Brain pericyte (primary cell): ENCODE results near the gene BMPR1A.
"Not testable (repeated sequence)": the region's sequence is repeated elsewhere in the genome, so short reads cannot be mapped to it uniquely, and the experiment has no call there.

ENCODE experiments used
- DNase-seq: peaks from one replicate; pipeline ENCODE4 v3.0.0-alpha.2; 2012; ENCODE audit warnings: low read depth, low spot score

Gene BMPR1A

DNA sequence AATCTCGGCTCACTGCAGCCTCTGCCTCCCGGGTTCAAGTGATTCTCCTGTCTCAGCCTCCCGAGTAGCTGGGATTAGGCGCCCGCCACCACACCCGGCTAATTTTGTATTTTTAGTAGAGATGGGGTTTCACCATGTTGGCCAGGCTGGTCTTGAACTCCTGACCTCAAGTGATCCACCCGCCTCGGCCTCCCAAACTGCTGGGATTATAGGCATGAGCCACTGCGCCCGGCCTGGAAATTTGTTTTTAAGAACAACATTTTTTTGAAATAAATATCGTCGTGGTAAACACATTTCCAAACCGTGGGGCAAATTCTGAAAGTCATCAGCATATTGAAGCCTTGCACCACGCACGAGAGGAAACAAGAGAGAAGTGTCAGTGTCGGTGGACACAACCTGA is 183.7 kb downstream of the BMPR1A start:
- DNase-seq = not testable (repeated sequence)

DNA sequence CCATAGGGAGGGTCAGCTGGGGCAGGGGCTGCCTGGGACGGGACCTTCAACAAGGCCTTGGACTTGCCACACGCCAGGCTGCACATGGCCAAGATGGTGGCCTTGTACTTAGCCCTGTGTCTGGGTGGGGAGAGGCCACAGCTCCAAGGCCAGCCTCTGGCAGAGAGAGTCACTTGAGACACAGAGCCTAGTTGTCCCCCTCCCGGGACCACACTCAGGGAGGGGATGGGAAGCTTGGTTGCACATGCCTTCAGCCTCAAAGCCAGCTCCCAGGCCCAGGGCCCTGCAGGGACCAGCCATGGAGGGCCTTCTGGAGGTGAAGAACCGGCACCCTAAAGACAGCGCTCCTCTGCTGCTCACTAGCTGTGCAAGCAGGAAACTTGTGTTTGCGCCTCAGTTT is 184.3 kb downstream of the BMPR1A start:
- no peak for DNase-seq

- DNase-seq = no peak
Measured at GRCh38 chr10:86941426-86941825, 185.0 kb downstream of the BMPR1A start.

DNA sequence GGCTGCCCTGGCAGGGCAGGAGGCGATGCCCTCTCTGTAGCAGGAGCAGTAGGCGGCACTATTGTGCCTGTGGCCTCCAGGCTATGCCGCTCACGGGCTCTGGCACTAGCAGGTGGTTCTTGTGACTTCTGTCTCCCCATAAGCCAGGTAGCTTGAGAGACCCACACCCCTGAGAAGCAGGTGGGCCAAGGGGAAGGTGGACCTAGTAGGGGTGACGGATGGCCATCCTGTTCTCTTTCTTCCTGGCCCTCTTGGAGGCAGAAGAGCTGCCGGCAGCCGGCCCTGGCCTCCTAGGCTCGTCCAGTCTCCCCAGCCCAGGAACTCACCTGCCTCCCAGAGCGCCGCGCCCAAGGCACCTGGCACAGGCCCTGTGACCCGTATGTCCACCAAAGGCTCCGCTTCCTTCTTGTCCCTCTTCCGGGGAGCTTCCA is 185.6 kb downstream of the BMPR1A start:
- DNase-seq = no peak

DNA sequence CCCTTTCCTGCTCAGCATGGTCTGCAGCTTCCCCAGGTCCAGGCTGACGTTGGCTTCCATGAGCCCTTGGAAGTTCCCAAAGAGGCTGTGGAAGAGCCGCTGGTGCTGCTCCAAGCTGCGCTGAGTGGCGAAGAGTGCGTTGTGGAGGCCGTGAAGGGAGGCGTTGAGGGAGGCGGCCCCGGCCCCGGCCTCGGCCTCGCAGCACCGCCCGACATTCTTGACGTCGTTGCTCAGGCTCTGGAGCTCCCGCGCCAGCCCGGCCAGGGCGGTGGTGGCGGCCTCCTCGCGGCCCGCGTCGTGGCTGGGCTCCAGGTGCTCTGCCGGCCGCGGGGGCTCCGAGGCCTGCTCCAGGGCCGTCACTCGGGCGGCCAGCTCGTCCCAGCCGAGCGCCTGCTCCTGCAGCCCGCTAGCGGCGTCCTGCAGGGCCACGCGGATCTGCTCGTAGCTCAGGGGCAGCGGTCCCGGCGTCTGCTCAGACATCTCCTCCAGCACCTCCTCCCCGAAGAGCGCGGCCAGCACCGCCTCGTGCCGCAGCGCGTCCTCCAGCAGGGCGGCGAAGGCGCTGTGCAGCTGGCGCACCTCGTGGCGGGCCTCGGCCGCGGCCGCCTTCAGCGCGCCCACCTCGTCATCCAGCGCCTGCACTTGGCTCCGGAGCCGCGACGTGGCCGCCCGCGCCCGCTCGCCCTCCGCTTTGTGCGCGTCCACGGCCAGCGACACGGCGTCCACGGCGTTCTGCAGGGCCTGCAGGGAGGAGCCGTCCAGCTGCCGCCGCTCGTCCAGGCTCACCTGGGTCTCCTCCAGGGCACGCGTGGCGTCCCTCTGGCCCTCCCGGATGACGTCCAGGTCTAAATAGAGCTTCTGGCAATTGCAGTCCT is 186.3 kb downstream of the BMPR1A start:
- DNase-seq = no peak

DNA sequence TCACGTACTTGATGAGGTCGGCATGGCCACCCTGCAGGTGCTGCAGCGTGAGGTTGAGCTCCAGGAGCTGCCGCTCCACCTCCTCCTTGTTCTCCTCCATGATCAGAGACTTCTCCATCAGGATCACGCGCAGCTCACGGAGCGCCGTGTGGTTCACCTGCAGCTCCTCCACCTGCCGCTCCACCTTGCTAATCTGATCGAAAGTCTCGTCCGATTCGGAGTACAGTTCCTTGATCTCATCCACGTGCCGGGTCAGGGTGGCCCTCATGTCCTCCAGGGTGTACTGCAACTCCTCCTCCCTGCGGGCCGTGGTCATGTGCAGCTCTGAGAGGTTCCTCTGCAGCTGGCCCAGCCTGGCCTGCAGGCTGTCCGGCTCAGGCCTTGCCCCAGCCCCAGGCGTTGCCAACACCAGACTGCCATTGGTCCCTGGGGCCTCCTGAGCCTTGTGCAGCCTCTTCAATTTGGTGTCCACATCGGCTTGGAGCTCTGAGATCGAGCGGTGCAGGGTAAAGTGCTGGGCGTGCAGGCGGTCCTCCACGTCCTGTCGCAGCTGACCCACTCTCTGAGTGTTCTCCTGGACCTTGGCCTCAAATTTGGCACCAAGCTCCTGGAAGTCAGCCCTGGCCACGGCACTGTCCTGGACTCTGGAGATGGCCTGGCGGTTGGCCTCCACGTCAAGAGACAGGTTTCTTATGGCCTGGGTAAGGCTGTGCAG is 187.1 kb downstream of the BMPR1A start:
- DNase-seq = no peak

- no peak for DNase-seq
Measured at GRCh38 chr10:86944031-86944419, 187.6 kb downstream of the BMPR1A start.

GRCh38 chr10:86944471-86944870 is 188.1 kb downstream of the BMPR1A start:
- no peak for DNase-seq

DNA sequence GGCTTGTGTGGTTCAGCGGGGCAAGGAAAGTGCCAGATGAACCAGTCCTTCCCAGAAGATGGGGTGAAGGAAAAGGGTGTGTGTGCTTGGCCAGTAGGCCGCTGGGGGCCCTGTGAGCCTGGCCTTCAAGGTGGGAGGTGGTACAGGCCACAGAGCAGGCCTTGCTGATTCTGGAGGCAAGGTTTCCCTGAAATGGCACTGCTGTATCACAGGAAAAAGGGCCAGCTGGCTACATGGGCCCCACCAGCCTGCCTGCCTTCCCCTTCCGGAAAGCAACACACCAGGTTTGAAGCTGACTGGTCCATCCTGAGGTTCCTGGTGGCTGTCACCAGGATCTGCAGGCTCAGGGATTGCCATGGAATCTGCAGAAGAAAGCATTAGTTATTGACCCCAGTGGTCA is 188.5 kb downstream of the BMPR1A start:
- DNase-seq = no peak

DNA sequence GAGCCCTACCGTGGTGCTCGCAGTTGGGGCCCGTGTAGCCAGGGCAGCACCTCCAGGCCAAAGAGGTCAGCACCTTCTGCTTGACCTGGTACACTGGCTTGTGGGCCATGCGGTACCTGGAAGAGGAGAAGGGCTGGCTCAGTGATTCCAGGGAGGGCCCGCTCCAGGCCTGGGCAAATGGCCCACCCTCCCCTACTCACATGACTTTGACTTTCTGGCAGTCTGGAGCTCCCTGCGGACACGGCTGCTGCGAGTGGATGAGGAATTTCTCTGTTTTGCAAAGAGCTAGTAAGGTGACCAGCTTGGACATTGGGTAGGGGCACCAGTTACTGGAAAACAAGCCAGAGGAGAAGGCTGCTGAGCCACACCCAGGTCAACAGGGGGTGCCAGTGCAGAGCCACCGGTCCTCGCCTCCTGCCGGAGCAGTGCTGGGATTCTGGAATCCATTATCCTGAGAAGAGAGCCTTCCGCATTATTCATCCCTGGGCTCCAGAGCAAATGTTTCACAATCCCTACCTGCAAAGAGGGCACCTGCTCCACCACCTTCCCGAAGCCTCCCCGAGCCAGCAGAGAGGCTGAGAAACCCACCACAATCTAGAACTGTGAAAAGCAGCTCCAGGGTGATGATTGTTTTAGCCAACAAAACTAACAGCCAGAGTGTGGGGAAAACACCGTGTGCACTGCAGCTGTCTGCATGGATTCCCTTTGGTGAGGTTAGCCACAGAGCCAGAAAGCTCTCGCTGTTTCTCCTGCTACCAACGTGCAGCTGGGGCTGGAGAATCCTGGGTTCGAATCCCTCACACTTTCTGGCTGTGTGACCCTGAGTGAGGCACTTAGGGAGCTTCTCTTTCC is 189.2 kb downstream of the BMPR1A start:
- no peak for DNase-seq

- DNase-seq = no peak
Measured at GRCh38 chr10:86946213-86947155, 190.1 kb downstream of the BMPR1A start.

DNA sequence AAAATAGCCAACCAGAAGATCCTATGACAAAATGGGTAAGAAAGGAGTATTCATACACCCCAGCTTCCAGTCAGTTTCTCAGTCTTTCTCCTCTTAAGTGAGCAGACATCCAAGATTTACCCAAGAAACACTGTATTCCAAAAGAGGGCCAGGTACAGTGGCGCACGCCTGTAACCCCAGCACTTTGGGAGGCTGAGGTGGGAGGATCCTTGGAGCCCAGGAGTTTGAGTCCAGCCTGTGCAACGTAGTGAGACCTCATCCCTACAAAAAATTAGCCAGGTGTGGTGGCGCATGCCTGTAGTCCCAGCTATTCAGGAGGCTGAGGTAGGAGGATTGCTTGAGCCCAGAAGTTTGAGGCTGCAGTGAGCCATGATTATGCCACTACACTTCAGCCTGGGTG is 191.4 kb downstream of the BMPR1A start:
- not testable (repeated sequence) for DNase-seq

DNA sequence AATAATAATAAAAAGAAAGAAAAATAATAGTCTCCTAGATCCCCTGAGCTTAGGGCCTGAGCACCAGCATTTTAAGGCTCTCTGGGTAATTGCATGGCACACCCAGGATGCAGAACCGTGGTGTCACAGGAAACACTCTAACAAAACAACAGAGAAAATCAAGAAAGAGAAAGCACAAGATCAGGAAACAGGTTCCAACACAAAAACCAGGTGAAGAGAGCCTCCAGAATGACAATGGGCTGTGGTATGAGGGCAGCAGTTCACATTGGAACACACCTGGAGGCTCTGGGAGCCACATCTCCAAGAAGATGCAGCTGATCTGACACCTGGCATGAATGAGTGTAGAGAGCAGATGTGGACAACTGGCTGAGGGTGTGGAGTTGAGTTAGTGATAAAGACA is 193.9 kb downstream of the BMPR1A start:
- no peak for DNase-seq

- no peak for DNase-seq
Measured at GRCh38 chr10:86951184-86951761, 194.9 kb downstream of the BMPR1A start.

DNA sequence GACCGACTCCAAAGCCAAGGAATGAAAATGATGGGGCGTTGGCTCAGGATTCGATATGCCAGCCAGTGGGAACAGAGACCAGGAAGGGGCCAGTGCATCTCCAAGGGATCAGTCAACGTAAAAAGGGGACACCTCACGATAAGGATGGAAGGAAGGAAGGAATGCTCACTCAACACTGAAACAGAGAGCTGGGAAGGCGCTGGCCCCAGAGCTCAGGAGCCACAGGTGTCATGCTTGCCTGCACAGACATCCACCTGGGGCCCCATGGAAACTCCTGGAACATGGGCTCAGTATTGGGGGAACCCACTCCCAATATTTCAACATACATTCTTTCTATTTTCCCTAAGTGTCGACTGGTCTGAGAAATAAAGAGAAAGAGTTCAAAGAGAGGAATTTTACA is 195.7 kb downstream of the BMPR1A start:
- no peak for DNase-seq

DNA sequence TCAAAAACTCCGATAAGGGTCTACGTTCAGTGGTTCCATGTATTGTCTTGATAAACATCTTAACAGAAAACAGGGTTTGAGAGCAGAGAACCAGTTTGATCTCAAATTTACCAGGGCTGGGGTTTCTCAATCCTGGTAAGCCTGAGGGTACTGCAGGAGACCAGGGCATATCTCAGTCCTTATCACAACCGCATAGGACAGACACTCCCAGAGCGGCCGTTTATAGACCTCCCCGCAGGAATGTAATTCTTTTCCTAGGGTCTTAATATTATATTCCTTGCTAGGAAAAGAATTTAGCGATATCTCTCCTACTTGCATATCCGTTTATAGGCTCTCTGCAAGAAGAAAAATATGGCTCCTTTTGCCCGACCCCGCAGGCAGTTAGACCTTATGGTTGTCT is 196.3 kb downstream of the BMPR1A start:
- not testable (repeated sequence) for DNase-seq

DNA sequence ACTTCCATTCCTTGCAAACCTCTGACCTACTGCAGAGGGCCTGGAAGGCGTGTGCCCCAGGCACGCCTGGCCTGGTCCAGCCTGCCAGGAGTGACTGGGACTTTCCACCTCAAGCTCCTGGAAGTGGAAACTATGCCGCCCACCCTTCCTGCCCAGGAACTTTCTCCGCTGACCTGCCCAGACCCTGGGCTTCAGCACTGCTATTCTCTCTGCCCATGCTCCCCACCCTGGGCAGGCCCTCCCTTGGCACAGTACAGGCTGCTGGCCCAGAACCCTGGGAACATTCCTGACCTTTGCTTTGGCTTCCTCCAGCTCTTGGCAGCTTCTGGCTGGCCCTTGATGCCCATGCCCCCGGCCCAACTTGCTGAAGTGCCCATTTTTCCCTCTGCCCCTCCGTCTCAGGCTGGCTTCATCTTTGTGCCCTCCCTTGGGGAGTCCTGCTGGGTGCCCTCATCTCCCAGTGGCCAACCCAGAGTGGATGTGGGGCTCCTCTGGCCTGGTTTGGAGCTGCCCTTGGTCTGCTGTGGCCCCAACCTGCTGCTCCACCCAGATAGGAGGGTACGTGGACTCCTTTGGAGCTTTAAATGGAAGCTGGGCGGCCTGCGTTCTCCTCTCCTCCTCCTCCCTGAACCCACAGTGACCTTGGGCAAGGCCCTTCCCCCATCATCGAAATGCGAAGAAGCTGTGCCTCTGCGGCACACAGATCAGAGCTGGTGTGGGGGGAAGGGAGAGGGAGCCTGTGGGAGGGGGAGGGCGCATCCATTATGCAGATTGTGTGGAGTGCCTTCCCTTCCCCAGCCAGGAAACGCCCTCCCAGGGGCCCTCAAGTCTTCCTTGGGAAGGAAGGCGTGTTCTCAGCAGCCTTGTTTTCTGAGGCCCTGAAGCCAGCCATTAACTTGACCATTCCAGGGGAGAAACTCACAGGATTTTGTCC is 197.6 kb downstream of the BMPR1A start:
- DNase-seq = no peak

GRCh38 chr10:86954681-86955500 is 198.5 kb downstream of the BMPR1A start:
- DNase-seq = no peak
